ENCODE data around the gene SALL2.

SALL2 gene

DNA sequence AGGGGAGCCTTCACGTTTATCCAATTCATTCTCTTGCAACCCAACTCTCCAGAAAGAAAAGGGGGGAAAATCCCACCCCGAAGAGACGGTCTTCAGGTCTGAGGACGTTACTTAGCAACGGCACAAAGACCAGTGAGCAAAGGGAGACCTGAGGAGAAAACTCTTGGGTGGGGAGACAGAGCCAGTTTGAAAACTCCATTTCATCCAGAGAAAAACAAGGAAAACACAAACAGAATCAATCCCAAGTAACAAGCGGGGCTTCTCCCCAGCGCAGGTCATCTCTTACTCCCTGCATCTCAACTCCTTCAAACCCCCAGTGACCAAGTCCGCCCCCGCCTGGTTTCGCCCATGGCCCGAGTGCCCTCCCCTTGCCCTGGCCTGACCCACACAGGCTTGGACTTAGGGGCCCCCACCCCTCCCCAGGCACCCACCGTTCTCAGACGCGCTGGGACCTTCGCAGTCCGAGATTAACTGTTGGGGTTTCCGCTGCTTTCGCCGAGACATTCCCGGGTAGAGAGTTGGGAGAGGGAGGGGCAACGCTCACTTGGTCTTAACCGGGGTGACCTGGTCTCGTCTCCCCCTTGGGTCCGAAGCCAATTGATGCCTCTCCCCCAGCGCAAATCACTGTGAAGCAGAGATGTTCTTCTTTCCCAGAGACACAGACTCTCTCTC is 10.4 kb upstream of the SALL2 start:
- FAIRE-seq (no peak), DNase-seq (ENCODE audit: insufficient read length, low spot score) (no peak)
- TF ChIP-seq CTCF (IDR thresholded peaks at IDR 0.05; ENCODE audit: insufficient read depth, missing control alignments) = no peak

DNA sequence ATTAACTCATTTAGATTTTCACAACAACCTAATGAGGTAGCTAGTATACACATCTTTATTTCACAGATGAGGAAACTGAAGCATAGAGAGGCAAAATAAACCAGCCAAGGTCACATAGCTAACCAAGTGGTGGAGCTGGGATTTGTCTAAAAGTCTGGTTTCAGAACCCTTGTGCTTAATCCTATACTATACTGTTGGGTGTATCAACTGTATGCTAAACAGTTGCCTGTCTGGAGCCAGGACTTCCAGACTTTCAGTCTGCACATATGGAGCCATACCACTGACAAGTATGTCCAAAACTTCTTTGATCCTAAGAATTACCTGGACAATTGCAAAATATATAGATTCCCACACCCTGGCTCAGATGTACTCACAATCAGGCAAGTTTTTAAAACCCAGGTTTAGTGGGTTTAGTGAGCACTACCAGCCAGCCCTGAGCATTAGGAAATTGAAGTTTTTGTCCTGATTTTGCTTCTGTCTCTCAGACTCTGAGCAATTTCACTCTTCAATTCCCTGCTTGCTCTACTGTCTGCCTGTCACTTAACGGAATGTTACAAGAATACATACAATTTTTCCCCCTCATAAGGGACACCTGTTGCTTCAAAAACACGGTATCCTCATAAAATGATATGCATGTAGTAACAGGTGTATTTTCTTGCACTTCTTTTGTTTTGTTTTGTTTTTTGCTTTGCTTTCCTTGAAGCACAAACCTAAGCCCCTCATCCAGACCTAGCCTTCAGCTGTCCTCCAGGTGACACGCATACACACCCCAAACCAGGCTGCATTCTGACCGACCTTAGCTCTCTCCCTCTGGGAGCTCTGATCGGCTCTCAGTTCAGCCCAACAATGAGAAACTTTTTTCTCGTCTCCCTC is 9.6 kb upstream of the SALL2 start:
- no peak for FAIRE-seq

GRCh38 chr14:21534576-21534975 is 8.4 kb upstream of the SALL2 start:
- no peak for TF ChIP-seq CTCF (IDR thresholded peaks at IDR 0.05; ENCODE audit: insufficient read depth, missing control alignments)
- FAIRE-seq = no peak

More for the DNA sequence above, 9.6 kb upstream of the SALL2 start:
- no peak for DNase-seq (ENCODE audit: insufficient read length, low spot score)
- no peak for TF ChIP-seq CTCF (IDR thresholded peaks at IDR 0.05; ENCODE audit: insufficient read depth, missing control alignments)

DNA sequence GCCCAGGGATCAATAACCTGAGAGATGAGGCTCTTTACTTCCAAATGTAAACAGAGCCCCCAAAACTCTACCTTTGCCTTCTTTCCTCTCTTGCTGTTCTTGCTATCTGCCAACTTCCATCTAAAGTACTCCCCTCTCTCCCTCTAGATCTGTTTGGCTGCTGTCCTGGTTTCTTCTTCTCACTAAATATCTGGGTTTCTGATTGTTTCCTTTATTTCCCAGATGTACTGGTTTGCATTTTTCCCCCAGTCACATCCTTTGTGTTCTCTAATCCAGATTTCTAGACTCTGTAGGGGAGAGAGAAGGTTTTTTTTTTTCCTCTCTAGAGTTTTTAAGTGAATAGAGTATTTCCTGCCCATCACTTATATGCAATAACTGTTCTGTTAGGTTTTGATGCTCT is 7.1 kb upstream of the SALL2 start:
- FAIRE-seq (no peak), DNase-seq (ENCODE audit: insufficient read length, low spot score) (no peak)
- no peak for TF ChIP-seq CTCF (IDR thresholded peaks at IDR 0.05; ENCODE audit: insufficient read depth, missing control alignments)

More at GRCh38 chr14:21534576-21534975, 8.4 kb upstream of the SALL2 start:
- no peak for DNase-seq (ENCODE audit: insufficient read length, low spot score)

- no peak for FAIRE-seq
- TF ChIP-seq CTCF (IDR thresholded peaks at IDR 0.05; ENCODE audit: insufficient read depth, missing control alignments) = no peak
Measured at GRCh38 chr14:21529515-21529914, 3.4 kb upstream of the SALL2 start.

GRCh38 chr14:21528381-21529348 is 2.5 kb upstream of the SALL2 start:
- DNase-seq (ENCODE audit: insufficient read length, low spot score) = no peak
- no peak for FAIRE-seq
- TF ChIP-seq CTCF (IDR thresholded peaks at IDR 0.05; ENCODE audit: insufficient read depth, missing control alignments) = no peak

More at GRCh38 chr14:21529515-21529914, 3.4 kb upstream of the SALL2 start:
- DNase-seq (ENCODE audit: insufficient read length, low spot score) = no peak

Data from D721Med (cell line).